RPMI7951 (cell line): Measurements from ENCODE around the gene SLC1A4. TPM values are rescaled to one million over a fixed set of nuclear protein-coding genes. Genes with fewer than 3 reads are reported as not detected.
"Not testable (repeated sequence)": the region's sequence is repeated elsewhere in the genome, so short reads cannot be mapped to it uniquely, and the experiment has no call there.

Experiments
- DNase-seq: peaks from one replicate; pipeline ENCODE4 v3.0.0-alpha.2; 2012; ENCODE audit warnings: low read depth
- total RNA-seq: library from RNA; depleted of rRNA; stranded (reverse); fragments of >200 nt; shearing (Covaris generic); gene quantifications from 2 replicates; pipeline ENCODE4 v1.2.3, GENCODE V29; 2014

SLC1A4 gene
- total RNA-seq, 1 experiment from 2014 or later, result 17.1 TPM

DNA sequence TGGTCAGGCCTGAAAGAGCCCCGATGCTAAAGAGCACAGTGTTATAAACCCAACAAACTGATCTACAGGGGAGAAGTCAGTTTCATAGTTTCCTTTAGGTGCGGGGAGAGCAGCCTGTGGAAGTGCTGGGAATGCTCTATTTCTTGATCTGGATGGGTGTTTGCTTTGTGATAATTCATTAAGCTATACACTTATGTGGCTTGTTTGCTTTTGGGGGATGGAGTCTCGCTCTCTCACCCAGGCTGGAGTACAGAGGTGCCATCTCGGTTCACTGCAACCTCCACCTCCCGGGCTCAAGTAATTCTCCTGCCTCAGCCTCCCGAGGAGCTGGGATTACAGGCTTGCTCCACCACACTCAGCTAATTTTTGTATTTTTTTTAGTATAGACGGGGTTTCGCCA is 37.0 kb downstream of the SLC1A4 start:
- DNase-seq, result no peak

DNA sequence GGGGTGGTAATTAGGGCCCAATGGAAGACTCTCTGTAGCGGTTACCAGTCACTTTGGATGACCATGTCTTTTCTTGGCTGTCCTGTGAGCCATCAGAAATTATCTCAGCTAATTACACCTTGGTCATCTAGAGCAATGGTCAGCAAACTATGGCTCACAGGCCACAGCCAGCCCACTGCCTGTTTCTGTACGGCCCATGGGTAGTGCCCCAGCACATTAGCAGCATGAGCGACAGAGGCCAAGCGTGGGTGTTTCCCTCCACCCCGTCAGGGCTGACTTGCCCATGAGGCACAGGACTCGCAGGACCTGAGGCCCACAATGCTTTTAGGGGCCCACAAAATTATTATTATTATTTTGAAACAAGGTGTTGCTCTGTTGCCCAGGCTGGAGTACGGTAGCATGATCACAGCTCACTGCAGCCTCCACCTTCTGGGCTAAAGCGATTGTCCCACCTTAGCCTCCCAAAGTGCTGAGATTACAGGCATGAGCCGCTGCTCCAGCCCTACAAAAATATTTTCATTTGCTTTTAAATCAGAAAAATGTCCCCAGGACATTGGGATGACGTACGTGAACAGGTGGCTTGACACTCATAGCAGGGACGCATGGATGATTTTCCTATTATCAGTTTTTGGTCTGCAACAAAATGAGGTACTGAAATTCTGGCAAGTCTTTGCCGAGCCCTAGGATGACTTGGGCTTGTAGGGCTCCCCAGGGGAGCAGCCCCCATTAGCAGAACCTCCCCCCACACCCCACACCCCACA is 37.7 kb downstream of the SLC1A4 start:
- no peak for DNase-seq

- DNase-seq, result no peak
Observed at GRCh38 chr2:65027616-65028244, 38.5 kb downstream of the SLC1A4 start.

DNA sequence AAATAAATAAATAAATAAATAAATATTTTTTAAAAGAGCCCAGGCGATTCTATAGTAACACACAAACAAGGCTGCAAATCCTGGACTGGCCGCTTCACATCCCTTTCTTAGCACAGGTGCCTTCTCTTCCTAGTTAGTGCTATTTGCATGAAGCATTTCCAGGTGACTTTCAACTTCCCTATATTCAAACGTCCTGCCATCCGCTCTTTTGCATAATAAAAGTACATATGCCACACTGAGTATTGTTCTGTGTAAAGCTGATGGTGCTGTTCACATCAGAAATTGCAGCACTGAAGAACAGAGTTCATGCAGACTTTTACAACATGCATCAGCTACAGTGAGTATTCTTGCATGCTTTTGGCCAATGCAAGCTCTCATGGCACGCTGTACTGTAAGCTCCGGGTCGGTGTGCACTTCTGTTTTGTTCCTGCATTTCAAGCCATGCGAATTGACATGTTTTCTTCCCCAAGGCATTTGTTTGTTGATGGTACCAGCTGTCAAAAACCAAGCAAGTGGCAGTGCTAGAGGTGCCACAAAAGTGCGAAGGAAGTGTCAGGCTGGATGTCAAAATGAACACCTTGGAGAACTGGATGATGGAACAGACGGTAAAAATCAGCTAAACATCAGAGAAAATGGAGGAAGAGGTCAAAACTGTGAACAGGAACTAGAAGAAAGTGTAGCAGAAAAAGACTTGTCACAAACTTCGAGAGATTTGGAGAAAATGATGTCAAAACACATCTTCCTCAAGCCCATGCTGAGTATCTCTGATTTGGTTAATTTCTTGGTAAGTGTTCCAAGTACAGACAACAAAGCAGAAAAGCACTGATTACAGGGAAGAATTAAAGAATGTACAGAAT is 41.5 kb downstream of the SLC1A4 start:
- DNase-seq, result no peak

GRCh38 chr2:65031341-65032018 is 42.3 kb downstream of the SLC1A4 start:
- no peak for DNase-seq

- no peak for DNase-seq
Observed at GRCh38 chr2:65032019-65032975, 43.1 kb downstream of the SLC1A4 start.

DNA sequence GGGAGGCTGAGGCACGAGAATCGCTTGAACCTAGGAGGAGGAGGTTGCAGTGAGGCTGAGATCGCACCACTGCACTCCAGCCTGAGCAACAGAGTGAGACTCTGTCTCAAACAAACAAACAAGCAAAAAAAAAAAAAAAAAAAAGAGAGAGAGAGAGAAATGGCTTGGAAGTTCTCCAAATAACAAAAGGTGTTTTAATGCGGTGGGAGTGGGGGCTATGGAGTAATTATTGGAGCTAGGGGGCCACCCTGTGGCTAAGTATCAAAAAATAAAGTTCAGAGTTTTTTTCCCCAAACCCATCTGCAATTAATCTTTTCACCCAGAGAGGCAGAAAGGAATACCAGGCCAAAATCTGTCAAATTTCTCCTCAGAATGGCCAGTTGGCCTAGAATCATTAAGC is 44.0 kb downstream of the SLC1A4 start:
- peak; percentile 37 for DNase-seq

DNA sequence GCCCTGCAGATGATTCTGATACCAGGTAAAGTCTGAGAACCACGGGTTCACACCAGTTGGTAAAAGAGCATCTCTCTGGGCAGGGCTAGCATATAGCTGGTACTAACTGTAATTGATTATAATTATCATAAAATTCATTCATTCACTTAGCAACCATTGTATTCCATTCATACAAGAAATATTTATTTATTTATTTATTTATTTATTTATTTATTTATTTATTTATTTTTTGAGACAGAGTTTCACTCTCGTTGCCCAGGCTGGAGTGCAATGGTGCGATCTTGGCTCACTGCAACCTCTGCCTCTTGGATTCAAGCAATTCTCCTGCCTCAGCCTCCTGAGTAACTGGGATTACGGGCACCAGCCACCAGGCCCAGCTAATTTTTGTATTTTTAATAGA is 44.5 kb downstream of the SLC1A4 start:
- not testable (repeated sequence) for DNase-seq

DNA sequence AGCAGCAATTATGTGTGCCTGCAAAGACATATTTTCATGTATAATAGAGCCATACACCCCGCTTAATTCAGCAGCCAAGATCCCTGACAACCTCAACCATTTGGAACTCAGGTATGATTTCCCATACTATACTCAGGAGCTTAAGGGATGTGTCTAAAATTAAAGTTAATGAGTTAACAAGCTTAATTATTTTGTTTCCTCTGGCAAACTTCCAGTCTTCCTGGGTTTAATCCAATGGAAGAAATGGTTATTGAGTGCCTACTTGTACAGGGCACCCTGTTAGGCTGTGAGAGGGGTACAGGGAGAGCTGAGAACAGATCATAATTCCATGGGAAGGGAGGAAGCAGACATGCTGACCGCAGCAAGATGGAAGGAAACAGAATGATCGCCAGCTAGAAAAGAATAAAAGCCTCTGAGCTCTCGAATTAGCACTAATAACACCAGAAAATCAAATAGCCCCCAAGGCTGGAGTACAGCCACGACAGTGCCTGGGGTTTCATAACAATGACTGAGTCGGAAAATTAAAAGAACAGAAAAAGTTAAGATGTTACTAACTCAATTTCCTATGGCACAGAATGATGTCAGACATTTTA is 46.2 kb downstream of the SLC1A4 start:
- DNase-seq, result no peak

DNA sequence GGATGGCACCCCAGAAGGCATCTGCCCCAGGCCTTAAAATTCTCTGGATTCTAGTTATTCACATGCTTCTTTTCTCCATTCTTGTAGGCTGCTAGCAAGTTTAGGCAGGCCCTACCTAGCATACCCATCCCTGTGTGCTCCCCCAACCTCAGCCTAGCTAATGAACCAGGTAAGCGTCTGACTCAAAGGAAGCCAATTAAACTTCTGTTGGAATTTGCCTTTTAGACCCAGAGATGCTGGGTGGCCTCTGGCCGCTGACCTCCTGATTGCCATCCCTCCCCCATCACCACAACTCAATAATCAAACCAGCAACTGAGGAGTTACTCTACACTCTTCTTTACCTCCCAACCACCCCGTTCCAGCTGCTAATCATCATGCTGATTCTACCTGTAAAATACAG is 48.0 kb downstream of the SLC1A4 start:
- no peak for DNase-seq

- DNase-seq, result no peak
Observed at GRCh38 chr2:65039640-65040039, 50.4 kb downstream of the SLC1A4 start.

GRCh38 chr2:65040400-65041261 is 51.4 kb downstream of the SLC1A4 start:
- DNase-seq, result peak; percentile 81

- DNase-seq, result no peak
Observed at GRCh38 chr2:65043001-65043400, 53.8 kb downstream of the SLC1A4 start.

DNA sequence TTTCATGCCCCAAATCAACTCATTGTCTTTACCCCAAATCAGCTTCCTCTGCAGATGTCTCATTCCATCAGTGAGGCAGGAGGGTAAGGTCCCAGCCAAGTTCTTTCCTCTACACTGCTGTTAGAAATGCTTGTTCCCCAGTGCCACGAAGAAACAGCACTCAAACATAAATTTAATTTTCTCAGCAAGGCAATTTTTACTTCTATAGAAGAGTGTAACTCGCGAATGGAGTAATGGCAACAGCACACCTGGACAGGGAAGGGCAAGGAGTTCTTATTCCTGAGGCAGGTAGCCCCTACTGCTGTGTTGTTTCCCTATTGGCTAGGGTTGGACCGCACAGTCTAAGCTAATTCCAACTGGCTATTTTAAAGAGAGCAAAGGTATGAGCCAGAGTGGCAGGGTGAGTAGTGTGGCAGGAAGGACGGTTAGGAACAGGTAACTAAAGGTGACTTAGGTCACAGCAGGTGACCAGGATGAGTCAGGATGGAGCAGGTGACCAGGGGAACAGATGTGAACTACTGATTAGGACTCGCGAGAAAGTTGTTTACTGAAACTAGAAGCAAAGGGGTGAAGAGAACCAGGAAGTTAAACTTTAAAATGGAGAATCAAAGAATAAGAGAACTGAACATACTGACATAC is 55.0 kb downstream of the SLC1A4 start:
- no peak for DNase-seq

DNA sequence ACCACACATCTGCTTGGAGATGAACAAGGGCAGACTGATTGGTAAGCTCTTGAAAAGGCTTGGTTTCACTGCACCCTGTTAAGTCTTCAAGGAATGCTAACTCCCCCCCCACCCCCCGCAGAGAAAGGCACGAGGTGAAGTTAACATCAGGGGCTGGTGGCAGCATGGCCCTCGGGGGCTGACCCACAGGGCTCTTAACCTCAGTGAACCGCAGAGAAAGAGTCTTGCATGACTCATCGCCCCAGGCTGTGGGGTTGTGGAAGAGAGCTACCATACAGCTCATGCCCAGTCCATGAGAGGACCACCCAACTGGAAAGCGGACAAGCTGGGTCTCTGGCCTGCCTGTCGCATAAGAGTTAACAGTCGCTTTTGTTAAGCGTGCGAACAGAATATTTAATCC is 56.5 kb downstream of the SLC1A4 start:
- DNase-seq, result peak; percentile 95

- DNase-seq, result no peak
Observed at GRCh38 chr2:65046633-65047407, 57.6 kb downstream of the SLC1A4 start.

- no peak for DNase-seq
Observed at GRCh38 chr2:65049010-65049639, 59.9 kb downstream of the SLC1A4 start.

- DNase-seq, result peak; percentile 73
Observed at GRCh38 chr2:65050931-65051330, 61.7 kb downstream of the SLC1A4 start.
